H54 (cell line): ENCODE data around the gene TCP1.

Experiments
- DNase-seq: peaks from one replicate; pipeline ENCODE4 v3.0.0; 2011; ENCODE audit warnings: low spot score, mixed read lengths; ENCODE audit not compliant: insufficient read length
- FAIRE-seq: peaks from 3 replicates; lab custom pipeline; 2011; peaks lifted over from hg19 to GRCh38; lab: Jason Lieb, UNC
- POLR2A ChIP-seq: IDR thresholded peaks from 2 replicates; pipeline ENCODE4 v1.6.1; 2011; ENCODE audit warnings: low read depth, mild to moderate bottlenecking, low read length

TCP1 gene

GRCh38 chr6:159789377-159790148 lies at the start of gene TCP1:
TCP1 (minus strand) TSS chr6:159789602; CDS start chr6:159789468, 134 bp downstream.
- FAIRE-seq (peak; percentile 61), DNase-seq (peak; percentile 77)
- peak; percentile 97 for TF ChIP-seq POLR2A

- no peak for TF ChIP-seq POLR2A
- FAIRE-seq (no peak), DNase-seq (no peak)
Observed at GRCh38 chr6:159838020-159838744, 48.8 kb upstream of the TCP1 start.

GRCh38 chr6:159837511-159837910 lies 48.1 kb upstream of the TCP1 start:
- FAIRE-seq (no peak), DNase-seq (no peak)
- TF ChIP-seq POLR2A: no peak

GRCh38 chr6:159836718-159837490 lies 47.5 kb upstream of the TCP1 start:
- FAIRE-seq (no peak), DNase-seq (no peak)
- TF ChIP-seq POLR2A: no peak

- TF ChIP-seq POLR2A: no peak
- DNase-seq: no peak
- no peak for FAIRE-seq
Observed at GRCh38 chr6:159833997-159834603, 44.7 kb upstream of the TCP1 start.

- DNase-seq: no peak
- no peak for TF ChIP-seq POLR2A
- no peak for FAIRE-seq
Observed at GRCh38 chr6:159833556-159833955, 44.2 kb upstream of the TCP1 start.

- no peak for DNase-seq
- no peak for TF ChIP-seq POLR2A
- FAIRE-seq: no peak
Observed at GRCh38 chr6:159832946-159833345, 43.5 kb upstream of the TCP1 start.

- FAIRE-seq: no peak
- no peak for TF ChIP-seq POLR2A
- no peak for DNase-seq
Observed at GRCh38 chr6:159831373-159831679, 41.9 kb upstream of the TCP1 start.

- no peak for DNase-seq
Observed at GRCh38 chr6:159830501-159831372, 41.3 kb upstream of the TCP1 start.

GRCh38 chr6:159829526-159829925 lies 40.1 kb upstream of the TCP1 start:
- FAIRE-seq (no peak), DNase-seq (no peak)
- no peak for TF ChIP-seq POLR2A

More at GRCh38 chr6:159830501-159831372, 41.3 kb upstream of the TCP1 start:
- FAIRE-seq: no peak
- no peak for TF ChIP-seq POLR2A

GRCh38 chr6:159828074-159828473 lies 38.7 kb upstream of the TCP1 start:
- no peak for TF ChIP-seq POLR2A
- FAIRE-seq: no peak
- no peak for DNase-seq

GRCh38 chr6:159826968-159827647 lies 37.7 kb upstream of the TCP1 start:
- no peak for FAIRE-seq
- no peak for DNase-seq
- no peak for TF ChIP-seq POLR2A
